ENCODE data around the gene SYT12.

The SYT12 gene

DNA sequence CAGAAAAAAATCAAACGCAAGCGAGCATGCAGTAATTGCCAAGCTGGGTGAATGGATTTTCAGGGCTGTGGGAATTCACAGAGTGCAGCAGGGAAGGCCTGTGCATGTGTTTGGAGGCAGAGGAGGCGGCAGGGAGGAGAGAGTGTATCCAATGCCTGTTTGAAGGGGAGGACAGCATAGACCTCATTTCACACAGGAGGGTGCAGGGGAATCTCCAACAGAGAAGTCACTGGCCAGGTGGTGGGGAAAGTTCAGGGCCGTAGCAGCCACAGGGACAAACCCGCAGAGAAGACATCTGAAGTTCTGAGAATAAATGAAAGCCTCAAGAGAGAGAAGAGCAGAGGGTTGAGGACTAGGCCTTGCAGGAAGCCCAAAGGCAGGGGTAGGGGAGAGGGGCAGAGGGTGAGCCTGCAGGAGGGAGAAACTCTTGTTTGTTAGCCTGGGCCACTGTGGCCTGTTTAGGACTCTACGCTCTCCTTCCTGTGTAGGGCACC is 76.9 kb downstream of the SYT12 start:
- no CpG with 5 or more reads among the region's 6 CpGs for WGBS (ENCODE audit: insufficient coverage, insufficient read length)
- Histone ChIP-seq H3K27ac (ENCODE audit: low read length) (no peak overlapping the region), H3K4me1 (ENCODE audit: control insufficient read depth, insufficient read depth, low read length) (0 out of 2 replicates have a peak, but pooled peaks cover 2% of the 10 kb centered on the region), H3K27me3 (ENCODE audit: control insufficient read depth, insufficient read depth, low read length) (no peaks in the 10 kb centered on the region), H3K9me3 (ENCODE audit: control insufficient read depth, insufficient read depth, low read length) (no peaks in the 10 kb centered on the region), H3K4me3 (ENCODE audit: low read length) (no peak overlapping the region), H3K36me3 (ENCODE audit: control insufficient read depth, insufficient read depth, low read length) (no peaks in the 10 kb centered on the region)
- no peak for DNase-seq (ENCODE audit: low read depth, low spot score)
